Endothelial cell of umbilical vein (primary cell): ENCODE measurements around the gene KCNMB4.

Source experiments
- CTCF ChIP-seq, 2 donors: IDR thresholded peaks; 1 replicate in 1 of 2; 2 replicates in 1 of 2; pipeline ENCODE4 v1.5.1; 2011; ENCODE audit warnings: low read length in 2 of 2, mild to moderate bottlenecking in 2 of 2, moderate library complexity in 2 of 2, control low read depth in 1 of 2, inconsistent platforms in 1 of 2, low read depth in 1 of 2; ENCODE audit not compliant: insufficient read depth in 1 of 2; ENCODE audit errors: extremely low read depth in 1 of 2
- EZH2 ChIP-seq: IDR thresholded peaks from 2 replicates; pipeline ENCODE4 v1.6.1; 2012; ENCODE audit warnings: borderline replicate concordance, low read depth, mild to moderate bottlenecking, moderate library complexity, low read length, inconsistent platforms; ENCODE audit not compliant: severe bottlenecking
- FOS ChIP-seq: IDR thresholded peaks from 2 replicates; pipeline ENCODE4 v1.6.1; 2011; ENCODE audit warnings: mild to moderate bottlenecking, low read length, moderate library complexity, borderline replicate concordance; ENCODE audit not compliant: insufficient read depth
- GATA2 ChIP-seq: IDR thresholded peaks from 2 replicates; pipeline ENCODE4 v1.7.0; 2011; ENCODE audit warnings: low read depth, mild to moderate bottlenecking, moderate library complexity, mixed read lengths, low read length; ENCODE audit not compliant: insufficient read length, insufficient read depth
- JUN ChIP-seq: IDR thresholded peaks from 2 replicates; pipeline ENCODE4 v1.6.1; 2011; ENCODE audit warnings: borderline replicate concordance, low read depth; ENCODE audit not compliant: insufficient read length, insufficient read depth
- MAX ChIP-seq: IDR thresholded peaks from 2 replicates; pipeline ENCODE4 v1.6.1; 2011; ENCODE audit not compliant: insufficient read depth, insufficient read length
- MYC ChIP-seq: IDR thresholded peaks from one replicate; pipeline ENCODE4 v1.6.1; 2011; ENCODE audit warnings: mild to moderate bottlenecking, low read depth, low read length
- POLR2A ChIP-seq: IDR thresholded peaks from 2 replicates; pipeline ENCODE4 v1.6.1; 2012; ENCODE audit warnings: low read depth, mild to moderate bottlenecking, control low read depth, low read length
- POLR2AphosphoS5 ChIP-seq: IDR thresholded peaks from 2 replicates; pipeline ENCODE4 v1.6.1; 2012; ENCODE audit warnings: low read depth, mild to moderate bottlenecking, control low read depth, low read length, moderate library complexity; ENCODE audit not compliant: insufficient read depth

- TF ChIP-seq CTCF (IDR thresholded peaks at IDR 0.05; ENCODE audit: extremely low read depth in 1 of 2, insufficient read depth in 1 of 2, low read depth in 1 of 2, low read length in 2 of 2) (no peak), POLR2A (no peak), POLR2AphosphoS5 (no peak), JUN (no peak), MYC (no peak), GATA2 (no peak), EZH2 (no peak), FOS (no peak), MAX (no peak)
These were observed 35.9 kb upstream of the KCNMB4 start for GRCh38 chr12:70330158-70330557.
